PC-9 (cell line): ENCODE results near the gene SUGP1.

ENCODE experiments used
- EZH2 ChIP-seq: fragments of 200-600 bp; sonication (generic); IDR thresholded peaks from 2 replicates; pipeline ENCODE4 v1.8.0; 2017; ENCODE audit warnings: antibody characterized with exemption, low read depth
- TF ChIP-seq, protein P1 (sequence below): fragments of 200-600 bp; sonication (generic); conservative IDR thresholded peaks from 2 replicates; pipeline ENCODE4 v1.6.1; 2017; ENCODE audit warnings: mixed run types, antibody characterized with exemption, mild to moderate bottlenecking, moderate library complexity

DNA sequence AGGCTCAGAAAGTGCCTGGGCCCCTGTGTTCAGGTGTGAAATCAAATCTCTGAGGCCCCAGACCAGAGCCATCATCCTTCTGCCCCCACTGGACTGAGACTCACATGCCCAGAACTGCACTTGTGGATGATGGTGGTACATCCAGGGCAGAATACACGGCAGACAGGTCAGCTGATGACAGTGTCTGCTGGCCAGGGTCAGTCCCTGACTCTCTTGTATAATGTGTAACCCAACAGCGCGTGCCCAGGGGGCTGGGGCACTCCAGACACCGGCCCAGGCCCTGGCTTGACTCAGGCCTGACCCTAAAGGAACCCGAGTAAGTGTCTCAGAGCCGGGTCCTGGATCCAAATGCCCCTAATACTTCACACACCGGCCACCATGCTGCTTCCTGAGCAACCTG is 47.8 kb upstream of the SUGP1 start:
- TF ChIP-seq, protein P1, sequence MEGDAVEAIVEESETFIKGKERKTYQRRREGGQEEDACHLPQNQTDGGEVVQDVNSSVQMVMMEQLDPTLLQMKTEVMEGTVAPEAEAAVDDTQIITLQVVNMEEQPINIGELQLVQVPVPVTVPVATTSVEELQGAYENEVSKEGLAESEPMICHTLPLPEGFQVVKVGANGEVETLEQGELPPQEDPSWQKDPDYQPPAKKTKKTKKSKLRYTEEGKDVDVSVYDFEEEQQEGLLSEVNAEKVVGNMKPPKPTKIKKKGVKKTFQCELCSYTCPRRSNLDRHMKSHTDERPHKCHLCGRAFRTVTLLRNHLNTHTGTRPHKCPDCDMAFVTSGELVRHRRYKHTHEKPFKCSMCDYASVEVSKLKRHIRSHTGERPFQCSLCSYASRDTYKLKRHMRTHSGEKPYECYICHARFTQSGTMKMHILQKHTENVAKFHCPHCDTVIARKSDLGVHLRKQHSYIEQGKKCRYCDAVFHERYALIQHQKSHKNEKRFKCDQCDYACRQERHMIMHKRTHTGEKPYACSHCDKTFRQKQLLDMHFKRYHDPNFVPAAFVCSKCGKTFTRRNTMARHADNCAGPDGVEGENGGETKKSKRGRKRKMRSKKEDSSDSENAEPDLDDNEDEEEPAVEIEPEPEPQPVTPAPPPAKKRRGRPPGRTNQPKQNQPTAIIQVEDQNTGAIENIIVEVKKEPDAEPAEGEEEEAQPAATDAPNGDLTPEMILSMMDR = no peak
- TF ChIP-seq EZH2 = no peak
